GM18861 (cell line): ENCODE measurements around the gene YPEL1.
"Not testable (repeated sequence)": the region's sequence is repeated elsewhere in the genome, so short reads cannot be mapped to it uniquely, and the experiment has no call there.

ENCODE experiments used
- ATAC-seq: cut with Tn5 transposase; IDR thresholded peaks from one replicate; pipeline ENCODE4 v1.9.1; 2021; ENCODE audit not compliant: unreplicated experiment

YPEL1 gene

GRCh38 chr22:21754523-21754922 is 18.9 kb upstream of the YPEL1 start:
- ATAC-seq, result no peak

GRCh38 chr22:21753374-21754111 is 17.9 kb upstream of the YPEL1 start:
- ATAC-seq, result no peak

- no peak for ATAC-seq
Observed at GRCh38 chr22:21752276-21752675, 16.7 kb upstream of the YPEL1 start.

GRCh38 chr22:21745948-21746347 is 10.4 kb upstream of the YPEL1 start:
- no peak for ATAC-seq

GRCh38 chr22:21744917-21745316 is 9.3 kb upstream of the YPEL1 start:
- ATAC-seq, result not testable (repeated sequence)

- ATAC-seq, result no peak
Observed at GRCh38 chr22:21741790-21742189, 6.2 kb upstream of the YPEL1 start.

- ATAC-seq, result no peak
Observed at GRCh38 chr22:21741059-21741458, 5.5 kb upstream of the YPEL1 start.

GRCh38 chr22:21739828-21740377 is 4.3 kb upstream of the YPEL1 start:
- no peak for ATAC-seq

GRCh38 chr22:21738966-21739365 is 3.4 kb upstream of the YPEL1 start:
- ATAC-seq, result no peak

GRCh38 chr22:21738081-21738480 is 2.5 kb upstream of the YPEL1 start:
- no peak for ATAC-seq

- ATAC-seq, result no peak
Observed at GRCh38 chr22:21736948-21737347, 1.4 kb upstream of the YPEL1 start.

GRCh38 chr22:21736084-21736642 is 569 bp upstream of the YPEL1 start:
- no peak for ATAC-seq

- ATAC-seq, result no peak
Observed at GRCh38 chr22:21734540-21735199, 924 bp downstream of the YPEL1 start.

GRCh38 chr22:21731503-21731902 is 4.1 kb downstream of the YPEL1 start:
- ATAC-seq, result no peak

GRCh38 chr22:21730535-21731308 is 4.9 kb downstream of the YPEL1 start:
- no peak for ATAC-seq

- ATAC-seq, result not testable (repeated sequence)
Observed at GRCh38 chr22:21729184-21729583, 6.4 kb downstream of the YPEL1 start.

- no peak for ATAC-seq
Observed at GRCh38 chr22:21728270-21728669, 7.3 kb downstream of the YPEL1 start.

- no peak for ATAC-seq
Observed at GRCh38 chr22:21727768-21728167, 7.8 kb downstream of the YPEL1 start.

GRCh38 chr22:21727159-21727558 is 8.4 kb downstream of the YPEL1 start:
- ATAC-seq, result no peak

- no peak for ATAC-seq
Observed at GRCh38 chr22:21726650-21727049, 8.9 kb downstream of the YPEL1 start.

GRCh38 chr22:21725956-21726649 is 9.5 kb downstream of the YPEL1 start:
- ATAC-seq, result no peak
